Chondrocyte (in vitro differentiated cells): ENCODE measurements around the gene HID1. TPM values are rescaled to one million over a fixed set of nuclear protein-coding genes. Genes with fewer than 3 reads are reported as not detected.

ENCODE experiments used
- DNase-seq: peaks from one replicate; pipeline ENCODE4 v3.0.0; 2021; ENCODE audit warnings: mixed read lengths, low spot score
- H3K27ac Mint-ChIP-seq: one replicate; pipeline ENCODE4 v1.8.0; 2021; ENCODE audit warnings: mild to moderate bottlenecking, moderate library complexity, mixed read lengths; ENCODE audit not compliant: unreplicated experiment
- H3K27me3 Mint-ChIP-seq: 2 replicates; pipeline ENCODE4 v1.8.0; 2021; ENCODE audit warnings: low read depth, mixed read lengths
- H3K36me3 Mint-ChIP-seq: 2 replicates; pipeline ENCODE4 v1.8.0; 2021; ENCODE audit warnings: low read depth, mixed read lengths
- H3K4me1 Mint-ChIP-seq: 2 replicates; pipeline ENCODE4 v1.8.0; 2021; ENCODE audit warnings: low read depth, mild to moderate bottlenecking, mixed read lengths
- H3K4me3 Mint-ChIP-seq: one replicate; pipeline ENCODE4 v1.8.0; 2021; ENCODE audit warnings: mild to moderate bottlenecking, moderate library complexity, mixed read lengths; ENCODE audit not compliant: unreplicated experiment
- H3K9me3 Mint-ChIP-seq: 2 replicates; pipeline ENCODE4 v1.8.0; 2021; ENCODE audit warnings: low read depth, mixed read lengths
- CTCF ChIP-seq: fragments of 200-600 bp; sonication (generic); IDR thresholded peaks from 2 replicates; pipeline ENCODE4 v1.5.0; 2021; ENCODE audit warnings: antibody characterized with exemption, mild to moderate bottlenecking, moderate library complexity
- total RNA-seq: library from RNA; stranded (reverse); gene quantifications from 3 replicates; pipeline ENCODE4 v1.2.1, GENCODE V29; 2021

The HID1 gene
- total RNA-seq, 1 donor from 2014 or later = 4.7 TPM

- Mint-ChIP-seq H3K27ac (no peak overlapping the region), H3K27me3 (no peaks in the 10 kb centered on the region), H3K9me3 (no peaks in the 10 kb centered on the region), H3K4me1 (no peaks in the 10 kb centered on the region), H3K36me3 (no peaks in the 10 kb centered on the region), H3K4me3 (no peak overlapping the region)
- no peak for TF ChIP-seq CTCF
- no peak for DNase-seq
Measured at GRCh38 chr17:74964988-74965622, 7.5 kb downstream of the HID1 start.

GRCh38 chr17:74964246-74964761 lies 8.3 kb downstream of the HID1 start:
- Mint-ChIP-seq H3K27me3 (no peaks in the 10 kb centered on the region), H3K27ac (no peak overlapping the region), H3K36me3 (no peaks in the 10 kb centered on the region), H3K4me1 (no peaks in the 10 kb centered on the region), H3K9me3 (no peaks in the 10 kb centered on the region), H3K4me3 (no peak overlapping the region)
- no peak for DNase-seq
- TF ChIP-seq CTCF = no peak

GRCh38 chr17:74963656-74964055 lies 8.9 kb downstream of the HID1 start:
- Mint-ChIP-seq H3K36me3 (no peaks in the 10 kb centered on the region), H3K27ac (no peak overlapping the region), H3K4me1 (no peaks in the 10 kb centered on the region), H3K9me3 (no peaks in the 10 kb centered on the region), H3K4me3 (no peak overlapping the region), H3K27me3 (no peaks in the 10 kb centered on the region)
- no peak for DNase-seq
- peak; percentile 23 for TF ChIP-seq CTCF

- no peak overlapping the region for H3K4me3 Mint-ChIP-seq
- no peak for DNase-seq
- H3K36me3 Mint-ChIP-seq = no peaks in the 10 kb centered on the region
- H3K27ac Mint-ChIP-seq = no peak overlapping the region
- H3K9me3 Mint-ChIP-seq = no peaks in the 10 kb centered on the region
- TF ChIP-seq CTCF = no peak
- H3K27me3 Mint-ChIP-seq = no peaks in the 10 kb centered on the region
- no peaks in the 10 kb centered on the region for H3K4me1 Mint-ChIP-seq
Measured at GRCh38 chr17:74962622-74963394, 9.8 kb downstream of the HID1 start.

- H3K27ac Mint-ChIP-seq = no peak overlapping the region
- TF ChIP-seq CTCF = peak; percentile 87
- H3K36me3 Mint-ChIP-seq = no peaks in the 10 kb centered on the region
- no peak for DNase-seq
- no peaks in the 10 kb centered on the region for H3K27me3 Mint-ChIP-seq
- H3K9me3 Mint-ChIP-seq = no peaks in the 10 kb centered on the region
- H3K4me1 Mint-ChIP-seq = no peaks in the 10 kb centered on the region
- no peak overlapping the region for H3K4me3 Mint-ChIP-seq
Measured at GRCh38 chr17:74961657-74962350, 10.8 kb downstream of the HID1 start.
